HG03520 (cell line): ENCODE data around the gene TOR1AIP1.
"Not testable (repeated sequence)": the region's sequence is repeated elsewhere in the genome, so short reads cannot be mapped to it uniquely, and the experiment has no call there.

Experiments used
- ATAC-seq: cut with Tn5 transposase; IDR thresholded peaks from one replicate; pipeline ENCODE4 v1.9.1; 2021; ENCODE audit warnings: mild to moderate bottlenecking, moderate library complexity; ENCODE audit not compliant: unreplicated experiment

TOR1AIP1 gene

DNA sequence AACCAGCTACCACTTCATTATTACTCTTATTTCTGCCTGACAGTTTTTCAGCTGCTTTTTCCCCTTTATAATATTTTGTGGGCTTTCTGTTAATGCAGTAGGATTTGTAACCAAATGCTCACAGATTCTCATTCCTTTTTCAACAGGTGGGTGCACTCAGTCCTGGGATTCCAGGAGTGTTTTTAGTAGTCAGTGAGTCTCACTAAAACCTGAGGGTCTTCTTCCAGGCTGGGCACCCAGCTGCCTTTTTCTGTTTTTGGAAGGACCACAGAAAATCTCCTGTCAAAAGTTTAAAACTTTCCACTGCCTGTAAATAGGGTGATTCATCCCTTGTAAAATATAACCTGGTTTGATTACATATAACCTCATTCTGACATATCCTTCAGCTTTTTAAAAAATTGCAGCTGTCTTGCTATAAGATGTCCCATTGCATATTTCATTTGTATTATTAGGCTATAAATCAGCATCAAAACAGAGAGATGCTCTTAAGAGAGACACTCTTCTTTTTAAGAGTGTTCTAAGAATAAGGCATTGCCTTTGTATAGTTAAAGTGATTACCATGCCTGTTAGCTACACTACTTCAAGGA is 55.7 kb downstream of the TOR1AIP1 start:
- no peak for ATAC-seq

DNA sequence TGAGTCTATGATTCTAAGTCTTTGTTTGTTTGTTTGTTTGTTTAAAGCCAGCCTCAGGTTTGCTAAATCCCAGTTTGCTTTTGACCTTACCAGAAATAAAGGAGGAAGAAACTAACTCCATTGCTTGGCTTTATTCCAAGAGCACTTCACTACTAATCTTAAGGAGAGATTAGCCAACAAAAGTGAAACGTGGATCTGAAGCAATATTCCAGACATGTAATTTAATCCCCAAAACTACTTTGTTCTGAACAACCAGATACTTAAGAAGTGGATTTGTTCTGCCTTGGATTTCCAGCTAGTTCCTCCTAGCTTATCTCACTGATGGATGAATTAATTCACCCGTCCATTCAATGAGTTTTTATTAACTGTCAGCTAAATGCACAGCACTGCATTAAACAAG is 56.7 kb downstream of the TOR1AIP1 start:
- no peak for ATAC-seq

DNA sequence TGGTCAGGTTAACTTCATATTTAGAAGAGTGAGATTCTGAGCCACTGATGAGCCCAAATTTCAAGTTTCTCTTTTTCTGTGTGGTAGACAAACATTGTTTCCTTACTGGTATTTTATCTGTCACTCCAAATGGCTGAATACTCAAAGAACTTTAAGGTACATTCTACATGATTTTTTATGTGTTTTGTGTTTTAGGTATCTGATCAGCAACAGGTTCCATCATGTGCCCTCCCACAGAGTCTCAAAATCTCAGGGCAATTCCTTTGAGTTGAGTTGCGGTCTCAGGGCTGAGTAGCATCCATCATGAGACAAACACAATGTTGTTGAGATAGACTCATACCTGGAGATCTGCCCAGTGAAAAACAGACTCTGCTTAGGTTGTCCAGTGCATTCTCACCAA is 57.9 kb downstream of the TOR1AIP1 start:
- ATAC-seq: no peak

DNA sequence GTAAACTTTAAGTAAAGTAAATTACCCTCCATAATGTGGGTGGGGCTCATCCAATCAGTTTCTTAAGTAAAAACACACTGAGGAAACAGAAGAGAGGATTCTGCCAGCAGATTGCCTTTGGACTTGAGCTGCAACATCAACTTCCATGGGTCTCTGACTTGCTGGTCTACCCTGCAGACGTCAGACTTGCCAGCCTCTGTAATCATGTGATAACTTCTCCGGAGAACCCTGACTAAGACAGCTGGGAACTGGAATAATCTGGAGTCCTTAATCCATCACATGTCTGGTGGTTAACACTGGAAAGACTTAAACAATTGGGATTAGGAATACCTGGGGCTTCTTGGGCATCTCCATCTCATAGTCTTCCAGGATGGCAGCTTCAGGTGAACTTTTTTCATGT is 59.4 kb downstream of the TOR1AIP1 start:
- ATAC-seq: no peak

GRCh38 chr1:179950651-179951050 is 68.6 kb downstream of the TOR1AIP1 start:
- ATAC-seq: no peak

DNA sequence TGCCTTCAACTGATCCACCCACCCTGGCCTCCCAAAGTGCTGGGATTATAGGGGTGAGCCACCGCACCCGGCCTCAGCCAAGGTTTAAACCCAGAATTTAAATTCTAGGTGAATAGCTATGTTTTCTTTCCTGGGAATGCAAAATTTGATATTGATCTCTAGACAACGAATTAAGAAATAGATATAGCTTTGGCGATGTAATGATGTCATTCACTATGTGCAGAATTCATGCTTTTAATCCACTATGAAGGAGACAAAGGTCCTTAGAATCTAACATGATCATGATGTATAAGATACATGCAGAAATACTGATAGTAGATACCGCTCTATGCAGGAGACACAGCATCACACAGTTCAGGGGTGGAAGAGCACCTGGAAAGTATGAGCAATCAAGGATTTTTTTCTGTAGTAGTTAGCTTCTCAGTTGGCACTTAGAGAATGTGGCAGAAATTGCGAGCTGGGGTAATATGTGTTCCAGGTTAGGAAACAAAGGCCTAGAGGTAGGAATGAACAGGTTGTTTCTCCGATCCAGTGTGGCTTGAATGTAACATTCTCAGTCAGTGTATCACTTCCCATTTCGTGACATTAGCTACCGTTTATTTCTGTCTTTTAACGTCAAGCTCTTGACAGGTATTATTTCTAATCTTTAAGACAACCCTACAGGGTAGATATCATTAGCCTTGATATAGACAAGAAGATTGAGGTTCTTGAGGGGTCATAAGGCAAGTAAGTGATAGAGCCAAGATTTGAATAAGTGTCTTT is 69.5 kb downstream of the TOR1AIP1 start:
- ATAC-seq: no peak

GRCh38 chr1:179952186-179952585 is 70.1 kb downstream of the TOR1AIP1 start:
- no peak for ATAC-seq

DNA sequence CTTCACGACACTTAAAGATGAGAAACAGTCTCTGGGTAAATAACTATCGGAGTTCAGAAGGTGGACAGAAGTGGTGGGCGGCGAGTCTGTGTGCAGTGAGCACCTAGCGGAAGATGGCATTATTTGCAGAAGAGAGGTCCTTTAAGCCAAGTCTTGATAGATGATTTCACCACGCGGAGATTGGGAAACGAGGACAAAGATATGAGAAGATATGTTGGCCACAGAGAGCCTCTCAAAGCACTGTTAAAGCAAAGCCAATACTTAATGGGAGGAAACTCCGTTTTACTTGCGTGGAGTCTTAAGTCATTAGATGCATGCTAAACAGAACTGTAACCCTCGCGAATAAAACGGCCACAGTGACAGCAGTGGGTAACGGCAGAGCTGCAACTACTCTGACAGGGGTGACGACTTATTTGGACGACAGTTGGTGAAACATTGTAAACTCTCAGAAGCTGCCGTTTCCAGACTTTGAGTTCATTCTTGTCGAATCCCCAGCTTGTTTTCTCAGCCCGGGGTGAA is 71.9 kb downstream of the TOR1AIP1 start:
- peak; percentile 21 for ATAC-seq

DNA sequence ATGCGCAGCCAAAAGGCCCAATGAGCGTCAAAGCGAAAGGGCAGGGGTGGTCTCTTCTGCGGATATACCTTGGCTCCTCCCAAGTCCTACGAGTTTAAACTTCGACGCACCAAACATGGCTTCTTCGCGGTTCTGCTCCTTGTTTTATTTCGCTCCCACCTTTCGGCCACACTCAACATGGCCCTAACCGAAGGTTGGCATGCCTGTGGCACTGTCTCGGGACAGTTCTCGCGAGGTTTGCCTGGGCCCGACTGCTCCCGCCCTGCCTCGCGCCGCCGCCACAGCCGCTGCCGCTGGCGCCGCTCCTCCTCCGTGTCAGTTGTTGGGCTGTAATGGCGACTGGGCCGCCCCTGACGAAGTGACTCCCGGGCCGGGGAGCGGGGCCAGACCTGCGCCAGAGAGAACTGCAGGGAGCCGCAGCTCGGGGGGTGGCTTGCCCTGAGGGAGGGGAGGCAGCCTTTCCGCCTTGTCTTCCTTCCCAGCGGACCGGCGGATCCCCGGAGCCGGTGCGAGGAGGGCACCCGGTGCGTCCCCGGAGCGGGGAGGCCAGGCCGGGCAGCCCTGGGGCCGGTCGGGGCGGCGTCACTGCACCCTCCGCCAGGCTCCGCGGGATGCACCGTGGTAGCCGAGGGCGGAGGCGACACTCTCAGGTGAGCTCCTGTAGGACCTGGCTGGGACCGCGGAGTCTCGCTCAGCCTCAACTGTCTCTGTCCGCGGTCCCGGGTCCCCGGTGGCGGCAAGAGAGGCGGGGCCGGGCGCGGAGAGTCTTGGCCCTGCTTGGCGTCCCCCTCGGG is 72.6 kb downstream of the TOR1AIP1 start, which contains the start of gene CEP350:
TSS of gene CEP350 (plus strand) at position 318 of the 794 bp plus-strand sequence. CDS start 31,372 bp downstream, outside the sequence.
- peak; percentile 86 for ATAC-seq

DNA sequence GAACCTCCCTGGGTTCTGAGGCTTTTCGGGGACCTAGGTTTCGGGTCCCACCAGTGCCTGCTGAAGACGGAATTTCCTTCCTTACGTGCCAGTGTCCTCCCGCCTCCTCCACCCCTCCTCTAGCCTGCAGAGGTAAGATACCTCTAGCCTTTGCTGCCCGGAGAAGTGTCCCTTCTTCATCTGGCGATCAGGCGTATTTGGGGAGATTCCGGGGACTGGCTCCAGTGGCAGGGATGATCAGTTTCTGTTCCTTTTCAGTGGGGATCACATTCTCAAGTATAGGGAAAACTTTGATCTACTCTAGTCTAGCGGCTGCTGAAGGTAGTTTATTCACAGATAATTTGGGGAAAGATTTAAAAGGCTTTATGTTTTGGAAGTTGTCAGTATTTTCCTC is 73.2 kb downstream of the TOR1AIP1 start:
- no peak for ATAC-seq

GRCh38 chr1:179955731-179956130 is 73.6 kb downstream of the TOR1AIP1 start:
- no peak for ATAC-seq

GRCh38 chr1:179958359-179958758 is 76.3 kb downstream of the TOR1AIP1 start:
- no peak for ATAC-seq

DNA sequence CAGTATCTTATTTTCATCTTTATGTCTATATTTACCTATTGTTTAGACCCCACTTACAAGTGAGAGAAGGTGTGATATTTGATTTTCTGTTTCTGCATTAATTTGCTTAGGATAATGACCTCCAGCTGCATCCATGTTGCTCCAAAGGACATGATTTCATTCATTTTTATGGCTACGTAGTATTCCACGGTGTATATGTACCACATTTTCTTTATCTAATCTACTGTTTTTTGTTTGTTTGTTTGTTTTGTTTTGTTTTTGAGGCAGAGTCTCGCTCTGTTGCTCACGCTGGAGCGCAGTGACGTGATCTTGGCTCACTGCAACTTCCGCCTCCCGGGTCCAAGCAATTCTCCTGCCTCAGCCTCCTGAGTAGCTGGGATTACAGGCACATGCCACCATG is 80.1 kb downstream of the TOR1AIP1 start:
- not testable (repeated sequence) for ATAC-seq

DNA sequence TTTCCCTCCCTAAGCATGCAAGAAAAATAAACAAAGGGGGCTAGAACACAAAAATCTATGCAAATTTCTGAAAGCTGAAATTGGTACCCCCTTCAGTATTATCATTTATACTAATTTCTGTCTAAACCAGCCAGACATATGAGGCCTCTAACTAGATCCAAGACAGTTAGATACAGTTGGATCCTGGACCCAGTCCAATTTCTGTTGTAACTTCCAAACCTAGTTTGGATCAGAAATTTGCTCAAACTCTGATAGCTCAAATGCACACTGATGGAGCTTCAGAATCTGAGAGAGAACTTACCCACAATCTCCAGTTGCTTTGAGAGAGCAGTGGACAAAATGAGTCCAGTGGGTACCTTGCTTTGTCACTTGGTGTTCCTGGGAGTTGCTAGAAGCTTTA is 84.5 kb downstream of the TOR1AIP1 start:
- no peak for ATAC-seq

DNA sequence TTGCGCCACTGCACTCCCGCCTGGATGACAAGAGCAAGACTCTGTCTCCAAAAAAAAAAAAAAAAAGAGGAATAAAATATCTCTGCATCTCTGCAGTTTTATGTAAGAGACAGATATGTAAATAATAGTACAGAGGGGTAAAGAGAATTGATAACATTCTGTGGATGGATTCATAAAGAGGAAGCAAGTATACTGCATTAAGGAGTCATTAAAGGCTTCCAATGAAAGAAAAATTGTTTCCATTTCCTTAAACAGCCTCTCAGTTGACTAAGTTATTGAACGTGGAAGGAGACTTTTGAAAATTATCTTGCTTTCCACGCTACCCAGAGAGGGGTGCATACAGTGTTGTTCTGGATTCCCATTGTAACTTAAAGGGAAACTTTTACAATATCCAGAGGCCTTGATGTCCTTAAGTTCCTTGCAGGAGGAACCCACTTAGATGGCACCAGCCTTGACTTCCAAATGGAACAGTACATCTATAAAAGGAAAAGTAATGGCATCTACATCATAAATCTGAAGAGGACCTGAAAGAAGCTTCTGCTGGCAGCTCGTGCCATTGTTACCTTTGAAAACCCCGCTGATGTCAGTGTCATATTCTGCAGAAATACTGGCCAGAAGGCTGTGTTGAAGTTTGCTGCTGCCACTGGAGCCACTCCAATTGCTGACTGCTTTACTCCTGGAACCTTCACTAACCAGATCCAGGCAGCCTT is 86.4 kb downstream of the TOR1AIP1 start:
- no peak for ATAC-seq

GRCh38 chr1:179968994-179969919 is 87.2 kb downstream of the TOR1AIP1 start:
- ATAC-seq: no peak
